ENCODE results near the gene DPH2.
A peak's percentile ranks its signal among the peaks of the same experiment; 100 is the strongest.

DPH2 gene

GRCh38 chr1:43985984-43986595 is 16.3 kb downstream of the DPH2 start:
- H3K4me3 ChIP-seq (ENCODE audit: low read depth, low read length): no peak overlapping the region
- peaks cover 19% of the 10 kb centered on the region for H3K36me3 ChIP-seq (replicated peaks)
- no peak for DNase-seq
- no peak for TF ChIP-seq CTCF (IDR thresholded peaks at IDR 0.05; ENCODE audit: low read depth, low read length, missing control alignments)
- no peak overlapping the region for H3K27ac ChIP-seq
- in situ Hi-C loops (cut with HindIII; ENCODE audit: low pct_ligation_motif_present, low sequenced_read_pairs): no loop called here
- no peaks in the 10 kb centered on the region for H3K27me3 ChIP-seq (replicated peaks)

- no peak for DNase-seq
- H3K27ac ChIP-seq: no peak overlapping the region
- no peak overlapping the region for H3K4me3 ChIP-seq (ENCODE audit: low read depth, low read length)
- peaks cover 19% of the 10 kb centered on the region for H3K36me3 ChIP-seq (replicated peaks)
- in situ Hi-C loops (cut with HindIII; ENCODE audit: low pct_ligation_motif_present, low sequenced_read_pairs): no loop called here
- TF ChIP-seq CTCF (IDR thresholded peaks at IDR 0.05; ENCODE audit: low read depth, low read length, missing control alignments): peak; percentile 12
- H3K27me3 ChIP-seq (replicated peaks): no peaks in the 10 kb centered on the region
These were observed 16.9 kb downstream of the DPH2 start for GRCh38 chr1:43986712-43987111.

GRCh38 chr1:43987159-43987902 is 17.5 kb downstream of the DPH2 start:
- TF ChIP-seq CTCF (IDR thresholded peaks at IDR 0.05; ENCODE audit: low read depth, low read length, missing control alignments): no peak
- in situ Hi-C loops (cut with HindIII; ENCODE audit: low pct_ligation_motif_present, low sequenced_read_pairs): no loop called here
- no peak overlapping the region for H3K4me3 ChIP-seq (ENCODE audit: low read depth, low read length)
- no peak overlapping the region for H3K27ac ChIP-seq
- no peaks in the 10 kb centered on the region for H3K27me3 ChIP-seq (replicated peaks)
- no peak for DNase-seq
- peaks cover 19% of the 10 kb centered on the region for H3K36me3 ChIP-seq (replicated peaks)

- in situ Hi-C loops (cut with HindIII; ENCODE audit: low pct_ligation_motif_present, low sequenced_read_pairs): no loop called here
- no peak for DNase-seq
- H3K27ac ChIP-seq: no peak overlapping the region
- H3K27me3 ChIP-seq (replicated peaks): no peaks in the 10 kb centered on the region
- peaks cover 8% of the 10 kb centered on the region for H3K36me3 ChIP-seq (replicated peaks)
- peak; percentile 28 for TF ChIP-seq CTCF (IDR thresholded peaks at IDR 0.05; ENCODE audit: low read depth, low read length, missing control alignments)
- H3K4me3 ChIP-seq (ENCODE audit: low read depth, low read length): peak overlapping the region; percentile 69
These were observed 20.7 kb downstream of the DPH2 start for GRCh38 chr1:43990271-43991199.

GRCh38 chr1:43991200-43991475 is 21.3 kb downstream of the DPH2 start:
- in situ Hi-C loops (cut with HindIII; ENCODE audit: low pct_ligation_motif_present, low sequenced_read_pairs): no loop called here
- Histone ChIP-seq H3K36me3 (replicated peaks) (peaks cover 2% of the 10 kb centered on the region), H3K27me3 (replicated peaks) (no peaks in the 10 kb centered on the region), H3K4me3 (ENCODE audit: low read depth, low read length) (peak overlapping the region; percentile 69), H3K27ac (peak overlapping the region; percentile 3)
- DNase-seq: no peak
- no peak for TF ChIP-seq CTCF (IDR thresholded peaks at IDR 0.05; ENCODE audit: low read depth, low read length, missing control alignments)
